ENCODE data around the gene ARHGAP26.

DNA sequence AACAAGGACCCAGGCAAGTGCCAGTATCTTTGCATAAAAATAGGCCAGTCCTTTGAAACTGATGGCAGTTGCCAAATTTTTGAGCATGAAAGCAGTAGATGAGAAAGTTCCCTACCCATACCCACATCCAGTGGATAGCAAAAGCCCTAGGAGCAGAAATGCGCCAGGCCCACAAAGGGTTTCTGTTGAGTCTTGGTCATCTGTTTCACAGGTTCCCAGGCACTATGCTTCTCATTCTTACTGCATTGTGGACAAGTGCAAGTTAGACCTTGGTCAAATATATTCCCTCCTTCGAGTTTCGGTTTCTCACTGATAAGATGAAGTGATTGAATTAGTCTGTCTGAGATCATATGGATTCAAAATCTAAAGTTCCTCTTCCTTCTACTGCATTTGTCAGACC, 481.0 kb downstream of the ARHGAP26 start:
- TF ChIP-seq CTCF (IDR thresholded peaks at IDR 0.05) (no peak), POLR2A (IDR thresholded peaks at IDR 0.05) (no peak)
